H1 (cell line): Measurements from ENCODE around the gene AP3D1. TPM values are rescaled to one million over a fixed set of nuclear protein-coding genes. Genes with fewer than 3 reads are reported as not detected.

Source experiments
- CTCF ChIA-PET: fragments of 300-600 bp; sonication (Branson Sonifier 250); formaldehyde crosslinking; loops from one replicate; lab custom pipeline; 2021; ENCODE audit not compliant: partially characterized antibody; lab: Charles Lee
- POLR2A ChIA-PET: fragments of 300-600 bp; sonication (Branson Sonifier 250); formaldehyde crosslinking; loops from one replicate; lab custom pipeline; 2021; ENCODE audit warnings: inconsistent platforms; ENCODE audit not compliant: partially characterized antibody; lab: Charles Lee
- DNase-seq, 2 experiments: peaks; one replicate each; pipeline versions ENCODE4 v3.0.0 to v3.0.0-alpha.2; 2010 to 2022; ENCODE audit warnings: low spot score in 2 of 2, low read depth in 1 of 2, mixed read lengths in 1 of 2
- FAIRE-seq: peaks from 2 replicates; lab custom pipeline; 2011; peaks lifted over from hg19 to GRCh38; lab: Jason Lieb, UNC
- H2AFZ ChIP-seq: 2 replicates; pipeline ENCODE4 v1.8.1; 2012; ENCODE audit warnings: low read length, inconsistent platforms
- H2AK5ac ChIP-seq: 2 replicates; pipeline ENCODE4 v1.6.1; 2013; ENCODE audit warnings: low read depth, low read length
- H2BK120ac ChIP-seq: replicated peaks from 2 replicates; pipeline ENCODE3; 2013; ENCODE audit warnings: low read depth, low read length, inconsistent platforms
- H2BK12ac ChIP-seq: 2 replicates; pipeline ENCODE4 v1.6.1; 2013; ENCODE audit warnings: low read depth, low read length
- H2BK15ac ChIP-seq: 2 replicates; pipeline ENCODE4 v1.6.1; 2013; ENCODE audit warnings: low read length
- H2BK20ac ChIP-seq: 2 replicates; pipeline ENCODE4 v1.6.1; 2013; ENCODE audit warnings: low read length
- H2BK5ac ChIP-seq: 2 replicates; pipeline ENCODE4 v1.6.1; 2013; ENCODE audit warnings: low read depth, low read length
- H3K14ac ChIP-seq: 2 replicates; pipeline ENCODE4 v1.6.1; 2013; ENCODE audit warnings: inconsistent platforms; ENCODE audit not compliant: insufficient read length
- H3K18ac ChIP-seq: 2 replicates; pipeline ENCODE4 v1.6.1; 2013; ENCODE audit warnings: low read length; ENCODE audit errors: extremely low read depth
- H3K23ac ChIP-seq: 2 replicates; pipeline ENCODE4 v1.6.1; 2013; ENCODE audit warnings: inconsistent platforms; ENCODE audit not compliant: insufficient read length
- H3K23me2 ChIP-seq: 2 replicates; pipeline ENCODE4 v1.6.1; 2013; ENCODE audit warnings: low read depth, low read length
- H3K27ac ChIP-seq: 2 replicates; pipeline ENCODE4 v1.6.1; 2011; ENCODE audit warnings: low read depth, low read length, inconsistent platforms
- H3K27me3 ChIP-seq, 4 experiments: replicated peaks in 1 of 4; 1 replicate in 1 of 4; 2 replicates in 3 of 4; pipeline versions ENCODE4 v1.6.1 to v1.8.1; 2011 to 2013; ENCODE audit warnings: low read length in 3 of 4, mild to moderate bottlenecking in 3 of 4, inconsistent platforms in 2 of 4, mixed read lengths in 2 of 4, moderate library complexity in 1 of 4; ENCODE audit not compliant: control insufficient read depth in 3 of 4, insufficient read depth in 3 of 4; ENCODE audit errors: extremely low read depth in 1 of 4
- H3K36me3 ChIP-seq, 4 experiments: 2 replicates each; pipeline versions ENCODE4 v1.6.1 to v1.8.1; 2011 to 2013; ENCODE audit warnings: mild to moderate bottlenecking in 4 of 4, low read length in 3 of 4, moderate library complexity in 2 of 4, control low read depth in 1 of 4, inconsistent platforms in 1 of 4; ENCODE audit not compliant: insufficient read depth in 4 of 4, control insufficient read depth in 2 of 4
- H3K4ac ChIP-seq: replicated peaks from 2 replicates; pipeline ENCODE3; 2013; ENCODE audit warnings: low read length, low read depth, mixed read lengths, inconsistent platforms; ENCODE audit not compliant: insufficient read length
- H3K4me1 ChIP-seq, 4 experiments: replicated peaks in 1 of 4; 1 replicate in 1 of 4; 2 replicates in 3 of 4; pipeline versions ENCODE4 v1.6.1 to v1.8.1; 2011 to 2013; ENCODE audit warnings: low read length in 3 of 4, inconsistent platforms in 2 of 4, mixed read lengths in 1 of 4; ENCODE audit not compliant: insufficient read depth in 4 of 4, control insufficient read depth in 3 of 4
- H3K4me2 ChIP-seq, 2 experiments: 2 replicates each; pipeline versions ENCODE4 v1.6.1 to v1.8.1; 2011 to 2013; ENCODE audit warnings: low read depth in 2 of 2, low read length in 2 of 2, control low read depth in 1 of 2, inconsistent platforms in 1 of 2, mild to moderate bottlenecking in 1 of 2; ENCODE audit not compliant: insufficient read depth in 1 of 2
- H3K4me3 ChIP-seq, 4 experiments: fragments of 200-600, 300-600 bp in 1 of 4; sonication (generic), shearing (Covaris generic), sonication (Bioruptor Twin) in 1 of 4; 2 replicates each; pipeline versions ENCODE4 v1.5.1 to v1.8.1; 2011 to 2016; ENCODE audit warnings: low read length in 4 of 4, low read depth in 3 of 4, control low read depth in 2 of 4, inconsistent platforms in 2 of 4, mild to moderate bottlenecking in 2 of 4, mixed read lengths in 1 of 4, moderate library complexity in 1 of 4; ENCODE audit not compliant: insufficient read depth in 2 of 4; ENCODE audit errors: extremely low read depth in 1 of 4
- H3K56ac ChIP-seq: replicated peaks from 2 replicates; pipeline ENCODE3; 2013; ENCODE audit warnings: low read depth, mild to moderate bottlenecking, mixed read lengths, low read length, inconsistent platforms; ENCODE audit not compliant: insufficient read length
- H3K79me1 ChIP-seq: 2 replicates; pipeline ENCODE4 v1.6.1; 2013; ENCODE audit warnings: low read depth, low read length, control low read depth
- H3K79me2 ChIP-seq, 2 experiments: 2 replicates each; pipeline versions ENCODE4 v1.6.1 to v1.8.1; 2012 to 2013; ENCODE audit warnings: low read length in 2 of 2, mild to moderate bottlenecking in 2 of 2, inconsistent platforms in 1 of 2; ENCODE audit not compliant: insufficient read depth in 2 of 2, control insufficient read depth in 1 of 2
- H3K9ac ChIP-seq, 4 experiments: replicated peaks in 1 of 4; 1 replicate in 1 of 4; 2 replicates in 3 of 4; pipeline versions ENCODE4 v1.6.1 to v1.8.1; 2011 to 2013; ENCODE audit warnings: low read depth in 3 of 4, low read length in 3 of 4, control low read depth in 2 of 4, mild to moderate bottlenecking in 2 of 4, moderate library complexity in 2 of 4, inconsistent platforms in 1 of 4; ENCODE audit errors: extremely low read depth in 1 of 4
- H3K9me3 ChIP-seq, 2 experiments: 2 replicates each; pipeline versions ENCODE4 v1.6.1 to v1.8.1; 2012 to 2013; ENCODE audit warnings: mild to moderate bottlenecking in 2 of 2, moderate library complexity in 2 of 2, control low read depth in 1 of 2, inconsistent platforms in 1 of 2, low read depth in 1 of 2, low read length in 1 of 2, mixed read lengths in 1 of 2; ENCODE audit not compliant: insufficient read depth in 2 of 2
- H4K20me1 ChIP-seq, 2 experiments: replicated peaks in 1 of 2; 2 replicates each; pipeline versions ENCODE3 to v1.8.1; 2011 to 2013; ENCODE audit warnings: inconsistent platforms in 2 of 2, low read length in 2 of 2, mild to moderate bottlenecking in 1 of 2; ENCODE audit not compliant: insufficient read depth in 2 of 2, control insufficient read depth in 1 of 2
- H4K5ac ChIP-seq: 2 replicates; pipeline ENCODE4 v1.6.1; 2013; ENCODE audit warnings: low read length, low read depth, mixed read lengths, inconsistent platforms; ENCODE audit not compliant: insufficient read length
- H4K8ac ChIP-seq: 2 replicates; pipeline ENCODE4 v1.8.0; 2013; ENCODE audit warnings: mild to moderate bottlenecking, moderate library complexity, low read length, inconsistent platforms; ENCODE audit not compliant: insufficient read depth; ENCODE audit errors: extremely low read depth
- H4K91ac ChIP-seq: replicated peaks from 2 replicates; pipeline ENCODE3; 2013; ENCODE audit warnings: low read length, mixed read lengths, inconsistent platforms; ENCODE audit not compliant: insufficient read length
- EP300 ChIP-seq, 2 experiments: IDR thresholded peaks; 1 replicate in 1 of 2; 2 replicates in 1 of 2; pipeline ENCODE4 v1.6.1; 2011 to 2012; ENCODE audit warnings: low read depth in 2 of 2, low read length in 2 of 2, mild to moderate bottlenecking in 2 of 2, borderline replicate concordance in 1 of 2, inconsistent platforms in 1 of 2, moderate library complexity in 1 of 2
- EZH2 ChIP-seq: fragments of 200-600 bp; sonication (generic); IDR thresholded peaks from 2 replicates; pipeline ENCODE4 v1.7.1; 2012; ENCODE audit warnings: low read depth, mild to moderate bottlenecking, moderate library complexity, low read length, inconsistent platforms; ENCODE audit not compliant: severe bottlenecking
- KDM5A ChIP-seq: fragments of 200-600 bp; IDR thresholded peaks from 2 replicates; pipeline ENCODE4 v1.7.1; 2012; ENCODE audit warnings: mild to moderate bottlenecking, low read length, inconsistent platforms, mixed read lengths
- PHF8 ChIP-seq: fragments of 200-600 bp; sonication (generic); conservative IDR thresholded peaks from 2 replicates; pipeline ENCODE4 v1.7.1; 2012; ENCODE audit warnings: low read depth, mild to moderate bottlenecking, inconsistent platforms, low read length, moderate library complexity
- POLR2A ChIP-seq, 2 experiments: IDR thresholded peaks; 1 replicate in 1 of 2; 2 replicates in 1 of 2; pipeline ENCODE4 v1.6.1; 2011; ENCODE audit warnings: low read depth in 2 of 2, low read length in 2 of 2, mild to moderate bottlenecking in 2 of 2; ENCODE audit errors: control extremely low read depth in 1 of 2
- POU5F1 ChIP-seq: IDR thresholded peaks from 2 replicates; pipeline ENCODE4 v1.6.1; 2011; ENCODE audit warnings: low read depth, mild to moderate bottlenecking, low read length, moderate library complexity
- RAD21 ChIP-seq, 2 experiments: IDR thresholded peaks in 1 of 2; conservative IDR thresholded peaks in 1 of 2; 2 replicates each; pipeline ENCODE4 v1.6.1; 2011; ENCODE audit warnings: low read depth in 2 of 2, low read length in 2 of 2, improper control_type of control experiment in 1 of 2, inconsistent platforms in 1 of 2, mild to moderate bottlenecking in 1 of 2, moderate library complexity in 1 of 2
- RNF2 ChIP-seq: fragments of 200-900, 300-1000 bp; sonication (generic); IDR thresholded peaks from 2 replicates; pipeline ENCODE4 v1.7.1; 2016; ENCODE audit warnings: borderline replicate concordance, low read depth, mild to moderate bottlenecking, antibody characterized with exemption, low read length; ENCODE audit not compliant: poor library complexity, severe bottlenecking; ENCODE audit errors: missing control alignments
- ZNF274 ChIP-seq: IDR thresholded peaks from 2 replicates; pipeline ENCODE4 v1.7.0; 2012; ENCODE audit warnings: low read length, borderline replicate concordance; ENCODE audit errors: extremely low read depth
- WGBS, 2 experiments: shearing (Covaris generic) in 1 of 2; methylation state at CpG; one replicate each; pipeline versions ENCODE4 v1.1.6 to v1.1.7; 2013 to 2015; ENCODE audit warnings: low lambda C conversion rate in 2 of 2, mixed read lengths in 2 of 2, inconsistent platforms in 1 of 2, low coverage in 1 of 2, missing lambda C conversion rate in 1 of 2; ENCODE audit not compliant: insufficient replicate concordance in 2 of 2, insufficient coverage in 1 of 2, insufficient read length in 1 of 2; ENCODE audit errors: extremely low coverage in 1 of 2, missing lambda C conversion rate in 1 of 2; 5-methylcytosine and 5-hydroxymethylcytosine counted together
- polyA plus RNA-seq, 7 experiments: library from polyadenylated mRNA; depleted of rRNA in 3 of 7; stranded (reverse) in 5 of 7; unstranded in 2 of 7; fragments of >200 nt in 5 of 7; fragments of 200-250 nt in 2 of 7; gene quantifications; 1 replicate in 5 of 7; 2 replicates in 1 of 7; 4 replicates in 1 of 7; pipeline versions ENCODE4 v1.2.1 to v1.2.3, GENCODE V29; 2011 to 2013; ENCODE audit warnings: missing spikeins in 2 of 7, mixed read lengths in 2 of 7
- total RNA-seq: library from RNA; stranded (reverse); fragmentation: NEBNext Ultra II Directional; extraction: Animal tissue kit (Norgen Biotek cat#: 25700); gene quantifications from 2 replicates; pipeline ENCODE4 v1.2.1, GENCODE V29; 2021

The AP3D1 gene
- total and polyA plus RNA-seq, 2 of the 8 experiments (the other 6 are each of a cell fraction or from before 2014, with no cell fraction given): 161 to 174 TPM

GRCh38 chr19:2089001-2089711 lies 62.2 kb downstream of the AP3D1 start:
- Histone ChIP-seq H3K23me2 (no peaks in the 10 kb centered on the region), H2BK20ac (no peak overlapping the region), H3K4me3 (no peak overlapping the region), H2AK5ac (no peak overlapping the region), H2BK5ac (peak overlapping the region; percentile 35; the same call in 1 of the 2 replicates), H4K20me1 (no peaks in the 10 kb centered on the region), H3K4me2 (no peak overlapping the region), H3K9ac (no peak overlapping the region), H4K5ac (no peak overlapping the region), H2BK15ac (0 out of 2 replicates have a peak overlapping the region, but pooled peaks have one; percentile 16), H4K8ac (no peak overlapping the region), H3K18ac (no peak overlapping the region), H3K23ac (no peak overlapping the region), H3K56ac (no peak overlapping the region), H3K4ac (no peak overlapping the region), H3K36me3 (no peaks in the 10 kb centered on the region), H2BK12ac (0 out of 2 replicates have a peak overlapping the region, but pooled peaks have one; percentile 22), H3K4me1 (peaks cover 0 to 7% (median 4%) of the 10 kb centered on the region in 4 experiments; a peak in 3 of 7 replicates), H4K91ac (no peak overlapping the region), H2BK120ac (no peak overlapping the region), H2AFZ (no peak overlapping the region), H3K79me2 (no peaks in the 10 kb centered on the region), H3K9me3 (no peaks in the 10 kb centered on the region), H3K79me1 (no peaks in the 10 kb centered on the region), H3K14ac (no peak overlapping the region), H3K27ac (0 out of 2 replicates have a peak overlapping the region, but pooled peaks have one; percentile 1), H3K27me3 (no peaks in the 10 kb centered on the region)
- DNase-seq: no peak
- CTCF ChIA-PET: interaction anchor here (1.1 to 2.0 kb wide), 5 partner anchors 13 to 143 kb away, joined by 3 to 6 read pairs (median 4); no protein-coding TSS in a partner anchor
- FAIRE-seq: no peak
- 91% methylated on average over 16 of the region's 16 CpGs; no CpG with 5 or more reads in 1 of the 2 experiments for WGBS, 2 experiments
- POLR2A ChIA-PET: interaction anchor here (0.7 to 1.1 kb wide), 2 partner anchors 10 to 144 kb away, joined by 3 read pairs; no protein-coding TSS in a partner anchor
- no peak for TF ChIP-seq POLR2A (IDR thresholded peaks at IDR 0.05; ENCODE audit: control extremely low read depth in 1 of 2, low read depth in 2 of 2, low read length in 2 of 2)
- no peak for TF ChIP-seq KDM5A
- no peak for TF ChIP-seq POU5F1
- TF ChIP-seq EZH2: no peak
- no peak for TF ChIP-seq PHF8
- no peak for TF ChIP-seq EP300 (IDR thresholded peaks at IDR 0.05; ENCODE audit: borderline replicate concordance in 1 of 2, low read depth in 2 of 2, low read length in 2 of 2)
- TF ChIP-seq RAD21 (IDR thresholded peaks at IDR 0.05 in 1 of 2, conservative IDR thresholded peaks at IDR 0.05 in 1 of 2; ENCODE audit: low read depth in 2 of 2, low read length in 2 of 2): no peak
- no peak for TF ChIP-seq RNF2
- no peak for TF ChIP-seq ZNF274
